ENCODE results near the gene S100A6. TPM values are rescaled to one million over a fixed set of nuclear protein-coding genes. Genes with fewer than 3 reads are reported as not detected.

The S100A6 gene
- total and polyA plus RNA-seq, 4 experiments from 2014 or later: 342 to 918 (median 602) TPM

GRCh38 chr1:153494976-153495535 lies 40.7 kb downstream of the S100A6 start:
- Mint-ChIP-seq H3K36me3 (no peaks in the 10 kb centered on the region), H3K4me3 (no peak overlapping the region)
- CTCF ChIA-PET (ENCODE audit: partially characterized antibody): interaction anchor here (0.6 to 5.3 kb wide), 33 partner anchors 10 to 961 kb away, joined by 3 to 64 read pairs (median 4); partner anchors contain the start of genes PGLYRP4, S100A16 and S100A9

GRCh38 chr1:153493343-153493960 lies 42.3 kb downstream of the S100A6 start:
- POLR2A ChIA-PET (ENCODE audit: partially characterized antibody): no interaction called here
- DNase-seq: peak in 2 of 5 donors; percentile 9 to 16
- peak overlapping the region in 2 of 7 donors; percentile 59 to 70 for H3K27ac Mint-ChIP-seq
- CTCF ChIA-PET (ENCODE audit: partially characterized antibody): interaction anchor here (0.8 to 5.3 kb wide), 11 partner anchors 9 to 142 kb away, joined by 3 to 64 read pairs (median 4); partner anchors contain the start of gene S100A2
- H3K36me3 Mint-ChIP-seq: no peaks in the 10 kb centered on the region
- peaks cover 7 to 16% of the 10 kb centered on the region in 2 donors for H3K27me3 Mint-ChIP-seq
- Histone ChIP-seq H3K4me1 (ENCODE audit: insufficient read depth, low read length) (no peaks in the 10 kb centered on the region), H3K9me3 (ENCODE audit: control insufficient read depth in 1 of 2, low read length in 2 of 2) (no peaks in the 10 kb centered on the region), H3K27me3 (ENCODE audit: insufficient read depth, low read length) (no peaks in the 10 kb centered on the region), H3K4me3 (ENCODE audit: low read length in 2 of 2) (no peak overlapping the region), H3K36me3 (ENCODE audit: insufficient read depth, low read length) (no peaks in the 10 kb centered on the region), H3K27ac (ENCODE audit: low read depth, low read length) (no peak overlapping the region)
- no peak overlapping the region for H3K4me3 Mint-ChIP-seq
- peaks cover 0 to 2% (median 0%) of the 10 kb centered on the region in 8 donors for H3K9me3 Mint-ChIP-seq
- intact Hi-C loops (cut with micrococcal nuclease): no loop called here
- peaks cover 0 to 19% (median 0%) of the 10 kb centered on the region in 4 donors for H3K4me1 Mint-ChIP-seq

More at GRCh38 chr1:153494976-153495535, 40.7 kb downstream of the S100A6 start:
- Mint-ChIP-seq H3K27ac (peak overlapping the region in 1 of 7 donors; percentile 54), H3K9me3 (peaks cover 0 to 2% (median 0%) of the 10 kb centered on the region in 8 donors), H3K27me3 (peaks cover 10 to 23% of the 10 kb centered on the region in 2 donors), H3K4me1 (peaks cover 0 to 19% (median 0%) of the 10 kb centered on the region in 4 donors)
- peaks cover 8% of the 10 kb centered on the region for H3K27me3 ChIP-seq (ENCODE audit: insufficient read depth, low read length)
- no peak overlapping the region for H3K4me3 ChIP-seq (ENCODE audit: low read length in 2 of 2)
- intact Hi-C loops (cut with micrococcal nuclease): loop anchor here (1.0 kb wide), 1 partner anchor 143 kb away; no protein-coding TSS in a partner anchor
- no peak overlapping the region for H3K27ac ChIP-seq (ENCODE audit: low read depth, low read length)
- no peaks in the 10 kb centered on the region for H3K36me3 ChIP-seq (ENCODE audit: insufficient read depth, low read length)
- POLR2A ChIA-PET (ENCODE audit: partially characterized antibody): no interaction called here
- DNase-seq: peak; percentile 49 to 72 (median 58)
- no peaks in the 10 kb centered on the region for H3K9me3 ChIP-seq (ENCODE audit: control insufficient read depth in 1 of 2, low read length in 2 of 2)
- no peaks in the 10 kb centered on the region for H3K4me1 ChIP-seq (ENCODE audit: insufficient read depth, low read length)

DNA sequence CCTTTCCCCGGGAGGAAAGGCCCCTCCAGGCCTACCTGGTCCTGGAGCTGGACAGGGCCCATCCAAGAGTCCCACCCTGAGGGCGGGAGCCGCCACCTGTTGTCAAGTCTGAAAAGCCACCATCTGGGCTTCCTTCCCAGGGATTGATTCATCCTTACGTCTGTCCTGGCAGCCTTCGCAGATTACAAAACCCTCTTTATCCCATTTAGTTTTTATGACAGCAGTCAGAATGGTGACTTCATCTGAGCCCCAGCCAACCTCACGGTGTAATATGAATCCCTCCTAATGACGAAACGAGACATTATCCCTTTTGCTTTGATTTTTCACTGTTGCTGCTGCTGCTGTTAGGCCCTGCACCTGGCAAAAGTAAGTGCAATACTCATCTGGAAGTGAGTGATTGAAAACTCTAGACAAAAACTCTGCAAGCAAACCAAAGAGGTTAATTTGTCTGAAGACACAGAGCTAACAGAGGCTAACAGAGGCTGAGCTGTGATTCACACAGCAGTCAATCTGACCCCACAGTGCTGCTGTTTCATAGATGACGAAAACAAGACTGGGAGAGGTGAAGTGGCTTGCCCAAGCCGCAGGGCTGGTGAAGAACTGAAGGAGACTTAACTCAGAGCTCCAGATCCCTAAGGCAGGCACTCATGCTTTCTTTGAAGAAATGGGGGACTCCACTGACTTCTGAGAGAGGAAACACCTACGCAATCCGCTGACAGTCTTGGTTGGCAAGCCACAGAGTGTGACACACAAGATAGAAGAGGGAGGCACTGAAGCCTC lies 45.3 kb downstream of the S100A6 start:
- H3K36me3 ChIP-seq (ENCODE audit: insufficient read depth, low read length): no peaks in the 10 kb centered on the region
- no peak overlapping the region for H3K27ac ChIP-seq (ENCODE audit: low read depth, low read length)
- H3K27ac Mint-ChIP-seq: peak overlapping the region in 2 of 7 donors; percentile 11 to 82
- peaks cover 7 to 14% of the 10 kb centered on the region in 2 donors for H3K27me3 Mint-ChIP-seq
- POLR2A ChIA-PET (ENCODE audit: partially characterized antibody): no interaction called here
- no peaks in the 10 kb centered on the region for H3K9me3 ChIP-seq (ENCODE audit: control insufficient read depth in 1 of 2, low read length in 2 of 2)
- H3K4me3 ChIP-seq (ENCODE audit: low read length in 2 of 2): no peak overlapping the region
- H3K36me3 Mint-ChIP-seq: no peaks in the 10 kb centered on the region
- no peaks in the 10 kb centered on the region for H3K27me3 ChIP-seq (ENCODE audit: insufficient read depth, low read length)
- no peaks in the 10 kb centered on the region for H3K4me1 ChIP-seq (ENCODE audit: insufficient read depth, low read length)
- CTCF ChIA-PET (ENCODE audit: partially characterized antibody): interaction anchor here (1.2 kb wide), 1 partner anchor 138 kb away, joined by 5 read pairs; no protein-coding TSS in a partner anchor
- intact Hi-C loops (cut with micrococcal nuclease): no loop called here
- DNase-seq: peak in 1 of 5 donors; percentile 41
- H3K9me3 Mint-ChIP-seq: no peaks in the 10 kb centered on the region
- peak overlapping the region in 1 of 8 donors; percentile 6 for H3K4me3 Mint-ChIP-seq
- peaks cover 0 to 19% (median 0%) of the 10 kb centered on the region in 4 donors for H3K4me1 Mint-ChIP-seq

GRCh38 chr1:153488731-153489130 lies 47.1 kb downstream of the S100A6 start:
- H3K27me3 ChIP-seq (ENCODE audit: insufficient read depth, low read length): no peaks in the 10 kb centered on the region
- no peak for DNase-seq
- intact Hi-C loops (cut with micrococcal nuclease): no loop called here
- Mint-ChIP-seq H3K4me3 (no peak overlapping the region), H3K27me3 (peaks cover 16 to 25% of the 10 kb centered on the region in 2 donors), H3K9me3 (no peaks in the 10 kb centered on the region), H3K36me3 (no peaks in the 10 kb centered on the region), H3K4me1 (peaks cover 0 to 12% (median under 1%) of the 10 kb centered on the region in 4 donors), H3K27ac (no peak overlapping the region)
- no peak overlapping the region for H3K4me3 ChIP-seq (ENCODE audit: low read length in 2 of 2)
- H3K9me3 ChIP-seq (ENCODE audit: control insufficient read depth in 1 of 2, low read length in 2 of 2): no peaks in the 10 kb centered on the region
- H3K27ac ChIP-seq (ENCODE audit: low read depth, low read length): no peak overlapping the region
- H3K4me1 ChIP-seq (ENCODE audit: insufficient read depth, low read length): no peaks in the 10 kb centered on the region
- POLR2A ChIA-PET (ENCODE audit: partially characterized antibody): no interaction called here
- H3K36me3 ChIP-seq (ENCODE audit: insufficient read depth, low read length): no peaks in the 10 kb centered on the region
- CTCF ChIA-PET (ENCODE audit: partially characterized antibody): interaction anchor here (0.6 to 1.5 kb wide), 2 partner anchors 78 to 136 kb away, joined by 3 to 8 read pairs; no protein-coding TSS in a partner anchor

GRCh38 chr1:153487707-153488106 lies 48.1 kb downstream of the S100A6 start:
- H3K9me3 Mint-ChIP-seq: no peaks in the 10 kb centered on the region

GRCh38 chr1:153485863-153486262 lies 49.9 kb downstream of the S100A6 start:
- H3K4me3 ChIP-seq (ENCODE audit: low read length in 2 of 2): no peak overlapping the region
- no peaks in the 10 kb centered on the region for H3K36me3 ChIP-seq (ENCODE audit: insufficient read depth, low read length)
- H3K9me3 ChIP-seq (ENCODE audit: control insufficient read depth in 1 of 2, low read length in 2 of 2): no peaks in the 10 kb centered on the region
- H3K27me3 Mint-ChIP-seq: peaks cover 22 to 32% of the 10 kb centered on the region in 2 donors
- POLR2A ChIA-PET (ENCODE audit: partially characterized antibody): no interaction called here
- no peaks in the 10 kb centered on the region for H3K9me3 Mint-ChIP-seq
- CTCF ChIA-PET (ENCODE audit: partially characterized antibody): interaction anchor here (0.6 to 4.8 kb wide), 2 partner anchors 9 to 72 kb away, joined by 3 to 26 read pairs; no protein-coding TSS in a partner anchor
- intact Hi-C loops (cut with micrococcal nuclease): no loop called here
- H3K4me1 Mint-ChIP-seq: peaks cover 0 to 6% (median under 1%) of the 10 kb centered on the region in 4 donors
- H3K27ac Mint-ChIP-seq: no peak overlapping the region
- H3K36me3 Mint-ChIP-seq: no peaks in the 10 kb centered on the region
- no peak overlapping the region for H3K27ac ChIP-seq (ENCODE audit: low read depth, low read length)
- no peaks in the 10 kb centered on the region for H3K4me1 ChIP-seq (ENCODE audit: insufficient read depth, low read length)
- DNase-seq: no peak
- no peak overlapping the region for H3K4me3 Mint-ChIP-seq
- H3K27me3 ChIP-seq (ENCODE audit: insufficient read depth, low read length): peaks cover under 1% of the 10 kb centered on the region

More at GRCh38 chr1:153487707-153488106, 48.1 kb downstream of the S100A6 start:
- ChIA-PET CTCF (ENCODE audit: partially characterized antibody) (interaction anchor here (1.5 kb wide), 1 partner anchor 135 kb away, joined by 8 read pairs; no protein-coding TSS in a partner anchor), POLR2A (ENCODE audit: partially characterized antibody) (no interaction called here)
- Histone ChIP-seq H3K27ac (ENCODE audit: low read depth, low read length) (no peak overlapping the region), H3K4me3 (ENCODE audit: low read length in 2 of 2) (no peak overlapping the region), H3K36me3 (ENCODE audit: insufficient read depth, low read length) (no peaks in the 10 kb centered on the region), H3K4me1 (ENCODE audit: insufficient read depth, low read length) (no peaks in the 10 kb centered on the region), H3K9me3 (ENCODE audit: control insufficient read depth in 1 of 2, low read length in 2 of 2) (no peaks in the 10 kb centered on the region), H3K27me3 (ENCODE audit: insufficient read depth, low read length) (no peaks in the 10 kb centered on the region)
- peaks cover 0 to 8% (median under 1%) of the 10 kb centered on the region in 4 donors for H3K4me1 Mint-ChIP-seq
- DNase-seq: no peak
- H3K4me3 Mint-ChIP-seq: no peak overlapping the region
- no peak overlapping the region for H3K27ac Mint-ChIP-seq
- intact Hi-C loops (cut with micrococcal nuclease): no loop called here
- H3K27me3 Mint-ChIP-seq: peaks cover 19 to 29% of the 10 kb centered on the region in 2 donors
- H3K36me3 Mint-ChIP-seq: no peaks in the 10 kb centered on the region

All from CD4-positive, alpha-beta memory T cell (primary cell).